Stimulated activated CD8-positive, alpha-beta memory T cell treated with anti-CD3 and anti-CD28 coated beads, Interleukin-7, amount 100 ng/mL, for 1 hour (primary cell): ENCODE measurements around the gene BCOR.

Experiments
- DNase-seq, 2 donors: peaks; one replicate each; pipeline ENCODE4 v3.0.0-alpha.2; 2020; ENCODE audit warnings: low read depth in 2 of 2

The BCOR gene

DNA sequence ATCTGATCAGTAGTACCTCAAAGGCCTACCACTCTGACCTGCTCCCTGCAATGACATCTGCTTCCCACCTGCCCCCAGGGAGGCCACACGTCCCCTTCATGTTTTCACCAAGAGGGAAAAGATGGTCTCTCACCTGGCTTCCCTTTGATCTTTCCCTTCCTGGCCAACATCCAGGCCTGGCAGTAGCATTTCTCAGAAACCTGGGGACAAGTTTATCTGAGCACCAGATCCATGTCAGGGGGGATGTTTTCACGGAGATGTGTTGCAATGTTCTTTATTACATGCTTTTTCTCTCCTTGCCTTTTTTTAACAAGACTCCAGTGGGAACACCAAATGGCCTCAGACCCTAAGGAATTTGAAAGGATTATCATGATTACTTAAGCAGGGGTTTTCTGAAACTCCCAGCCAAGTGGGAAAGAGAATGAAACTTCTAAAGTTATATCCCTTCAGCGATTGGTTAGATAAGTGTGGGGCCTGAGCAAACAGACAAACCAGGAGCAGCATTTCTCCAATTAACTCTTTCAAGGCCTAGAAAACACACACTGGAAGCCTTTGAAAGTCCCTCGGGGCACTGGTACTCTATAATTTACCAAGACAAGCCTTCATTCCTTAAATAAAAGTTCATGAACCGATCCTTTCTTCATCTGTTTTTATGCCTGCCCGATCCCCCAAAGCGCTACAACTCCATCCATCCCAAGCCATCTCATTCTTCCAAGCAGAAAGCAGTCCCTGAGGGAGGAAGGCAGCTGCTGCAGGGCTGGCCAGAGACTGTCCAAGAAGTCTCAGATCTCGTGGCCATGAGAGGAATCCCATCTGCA, 94.1 kb downstream of the BCOR start:
- no peak for DNase-seq

DNA sequence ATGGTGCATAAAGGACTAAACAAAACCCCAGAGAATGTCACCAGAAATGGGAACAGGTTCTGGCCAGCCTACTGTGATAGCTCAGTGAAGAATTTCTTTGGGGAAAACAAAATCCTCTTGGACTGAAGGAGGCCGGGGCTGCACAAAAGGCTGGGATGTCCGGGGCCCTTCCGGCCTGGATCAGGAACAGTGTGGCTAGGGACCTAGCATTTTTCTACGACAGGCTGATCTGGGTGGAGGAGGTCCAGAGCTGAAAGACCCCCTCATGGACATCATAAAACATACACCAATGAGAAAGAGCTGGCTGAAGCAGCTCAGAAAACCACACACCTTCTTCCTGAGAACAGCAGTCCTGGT, 94.7 kb downstream of the BCOR start:
- DNase-seq: no peak
